ENCODE measurements around the gene KPTN.

The KPTN gene

GRCh38 chr19:47483800-47484690 lies at the start of gene KPTN:
Gene KPTN (minus strand): TSS chr19:47484219. CDS start chr19:47484160, 59 bp downstream.
- peak; percentile 78 for DNase-seq (ENCODE audit: low spot score)

GRCh38 chr19:47531640-47532387 lies 47.8 kb upstream of the KPTN start:
- DNase-seq (ENCODE audit: low spot score), result no peak

DNA sequence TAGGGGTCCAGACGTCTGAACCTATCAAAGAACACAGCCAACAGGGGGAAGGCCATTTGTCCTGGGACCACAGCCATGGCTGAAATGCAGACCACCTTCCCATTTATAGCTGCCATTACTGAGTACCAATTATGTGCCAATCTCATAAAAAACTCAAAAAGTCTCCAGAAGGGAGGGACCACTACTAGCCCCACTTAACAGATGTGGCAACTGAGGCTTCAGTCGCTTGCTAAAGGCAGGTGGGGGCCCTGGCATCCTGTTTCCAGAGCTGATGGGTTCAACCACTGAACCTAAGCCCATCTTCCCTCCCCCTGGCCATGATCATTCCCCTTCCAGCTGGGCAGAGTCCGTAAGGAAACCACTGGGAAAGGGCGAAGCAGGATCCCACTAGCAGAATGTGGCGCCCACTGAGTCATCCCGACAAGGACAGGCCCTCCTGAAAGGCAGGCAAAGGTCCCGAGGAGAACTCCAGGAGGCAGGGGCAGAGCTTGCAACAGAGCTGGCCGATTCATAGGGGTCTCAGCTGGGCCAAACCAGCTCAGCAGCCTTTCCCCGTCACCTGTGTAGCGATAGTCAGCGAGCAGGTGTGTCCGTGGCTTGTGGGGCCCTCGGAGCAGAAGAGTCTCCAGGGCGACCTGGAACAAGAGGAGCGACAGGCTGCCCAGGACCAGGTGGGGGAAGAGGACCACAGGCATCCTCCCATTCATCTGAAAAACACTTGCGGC lies 45.2 kb upstream of the KPTN start:
- no peak for DNase-seq (ENCODE audit: low spot score)

GRCh38 chr19:47526798-47527197 lies 42.8 kb upstream of the KPTN start:
- no peak for DNase-seq (ENCODE audit: low spot score)

DNA sequence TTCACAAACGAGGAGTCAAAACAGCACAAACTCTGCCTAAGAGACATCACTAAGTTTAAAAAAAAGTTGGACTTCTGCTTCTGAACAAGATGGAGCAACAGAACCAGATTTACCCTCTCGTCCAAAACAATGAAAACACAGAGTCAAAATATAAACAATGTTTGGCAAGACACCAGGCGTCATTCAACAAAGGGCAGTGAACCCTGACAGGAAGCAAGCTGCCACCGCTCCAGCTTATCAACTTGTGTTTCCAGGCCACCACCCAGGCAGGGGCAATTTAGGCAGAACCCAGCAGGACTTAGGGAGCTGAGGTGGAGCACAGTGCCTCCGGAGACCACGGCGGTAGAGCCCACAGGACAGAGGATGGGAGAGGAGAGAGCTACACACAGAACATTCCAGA lies 39.5 kb upstream of the KPTN start:
- no peak for DNase-seq (ENCODE audit: low spot score)

DNA sequence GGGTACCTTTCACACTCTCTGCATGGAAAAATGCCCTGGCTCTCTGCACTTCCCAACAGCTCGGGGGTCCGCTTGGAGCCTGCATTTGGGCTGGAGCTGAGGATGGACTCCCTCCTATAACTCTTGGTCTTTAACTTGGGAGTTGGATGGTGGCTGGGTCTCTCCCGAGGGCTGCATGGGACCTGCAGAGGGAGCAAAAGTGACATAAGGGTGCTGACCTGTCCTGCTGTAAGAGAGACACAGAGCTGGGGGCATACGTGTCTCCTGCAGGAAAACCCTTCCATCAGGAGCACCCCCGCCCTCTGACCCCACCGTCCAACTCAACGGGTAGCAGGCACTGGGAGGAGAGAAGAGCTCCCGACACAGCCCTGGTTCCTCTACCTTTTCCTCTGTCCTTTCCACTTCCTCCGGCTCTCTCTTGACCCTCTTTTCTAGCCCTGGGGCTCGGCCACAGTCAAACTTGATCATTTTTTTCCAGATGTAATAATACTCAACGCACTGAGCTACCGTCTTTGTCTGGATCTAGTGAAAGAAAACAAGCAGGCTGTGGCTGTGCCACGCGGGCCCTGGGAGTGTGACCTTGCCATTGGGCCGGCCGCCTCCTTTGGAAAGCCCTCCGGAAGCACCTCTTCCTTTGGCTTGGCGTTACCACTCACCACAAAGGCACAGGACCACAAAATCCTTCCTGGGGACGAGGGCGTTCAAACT lies 37.6 kb upstream of the KPTN start:
- DNase-seq (ENCODE audit: low spot score), result no peak

DNA sequence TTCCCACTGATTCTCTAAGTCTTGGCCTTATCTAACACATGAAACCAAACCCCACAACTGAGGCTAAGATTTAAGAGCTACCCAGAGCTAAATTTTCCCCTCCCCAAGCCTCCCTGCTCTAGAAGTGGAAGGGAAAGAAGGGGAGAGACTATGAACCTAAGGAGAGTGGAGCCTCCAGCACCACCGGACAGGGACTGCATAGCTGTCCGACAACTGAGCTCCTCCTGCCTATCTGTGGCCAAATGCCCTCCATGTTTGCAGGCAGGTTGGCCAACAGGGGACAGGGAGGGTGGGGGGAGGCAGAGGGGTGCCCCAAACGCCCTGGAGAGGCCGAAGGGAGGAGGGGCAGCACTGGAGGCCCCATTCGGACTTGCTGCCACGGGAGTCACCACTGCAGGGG lies 36.8 kb upstream of the KPTN start:
- no peak for DNase-seq (ENCODE audit: low spot score)

GRCh38 chr19:47520343-47520806 lies 36.4 kb upstream of the KPTN start:
- DNase-seq (ENCODE audit: low spot score), result no peak

DNA sequence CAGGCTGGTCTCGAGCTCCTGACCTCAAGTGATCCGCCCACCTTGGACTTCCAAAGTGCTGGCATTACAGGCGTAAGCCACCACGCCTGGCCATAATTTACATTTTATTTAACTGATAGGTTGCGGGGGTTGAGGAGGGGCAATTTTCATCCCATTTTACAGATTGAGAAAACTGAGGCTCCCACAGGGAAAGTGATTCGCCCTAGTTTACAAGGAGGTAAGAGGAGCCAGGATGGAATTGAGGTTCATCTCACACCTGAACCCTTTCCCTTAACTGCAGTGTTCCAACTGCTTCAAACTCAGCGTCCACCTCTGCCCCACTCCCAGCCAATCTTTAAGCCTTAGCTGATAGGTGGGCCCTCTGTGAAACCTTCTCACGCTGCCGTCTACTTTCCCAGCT lies 34.8 kb upstream of the KPTN start:
- no peak for DNase-seq (ENCODE audit: low spot score)

DNA sequence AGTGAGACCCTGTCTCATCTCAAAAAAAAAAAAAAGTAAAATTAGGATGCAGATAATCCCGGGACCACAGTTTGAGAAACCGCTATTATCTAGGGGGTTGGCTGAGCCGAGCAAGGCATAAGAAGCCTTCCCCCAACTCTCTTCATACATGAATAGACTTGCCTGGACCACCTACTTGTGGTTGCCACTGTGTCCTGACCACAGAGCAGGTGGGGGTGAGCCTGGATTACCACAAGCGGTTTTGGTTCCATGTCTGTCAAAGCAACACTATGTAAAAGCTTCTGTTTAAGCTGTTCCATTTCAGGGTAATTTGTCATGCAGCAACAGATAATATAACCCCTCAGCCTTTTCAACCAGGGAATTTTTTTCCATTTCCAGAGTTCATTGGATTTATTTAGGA lies 34.1 kb upstream of the KPTN start:
- no peak for DNase-seq (ENCODE audit: low spot score)

DNA sequence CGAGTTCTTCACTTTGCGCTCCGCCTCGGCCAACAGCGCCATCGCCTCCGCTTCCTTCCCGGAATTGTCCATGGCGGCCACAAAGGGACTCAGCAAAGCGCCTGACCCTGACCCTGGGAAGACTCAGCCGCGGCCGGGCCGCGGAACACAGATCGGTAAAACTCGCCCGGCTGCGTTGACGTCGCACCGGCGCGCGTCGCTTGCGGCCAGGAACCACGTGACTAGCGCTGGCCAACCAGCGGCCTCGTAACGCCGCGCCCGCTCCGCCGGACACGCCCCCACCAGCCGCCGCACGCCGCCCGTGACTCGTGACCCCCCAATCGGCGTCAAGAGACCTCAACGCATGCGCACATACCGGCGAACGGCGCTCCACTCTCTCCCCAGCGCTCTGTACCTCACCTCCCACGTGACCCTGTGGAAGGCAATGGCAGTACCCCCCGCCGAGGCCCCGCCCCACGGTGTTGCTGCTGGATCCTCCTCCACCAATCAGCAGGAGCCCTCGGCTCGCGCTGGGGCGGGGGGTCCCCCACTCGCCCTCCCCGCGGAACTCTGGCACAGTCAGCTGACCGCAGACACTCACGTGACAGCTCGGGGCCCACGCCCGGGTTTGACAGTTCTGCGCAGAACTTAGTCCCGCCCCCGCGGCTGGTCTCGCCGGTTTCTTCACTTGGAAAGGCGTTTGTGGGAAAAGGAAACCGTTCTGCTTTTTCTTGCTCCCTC lies 31.0 kb upstream of the KPTN start, which contains the start of gene NAPA:
Gene NAPA, minus strand, starts transcription at position 195 of the 720 bp plus-strand sequence. Its CDS starts 123 bp downstream, at position 72.
- peak; percentile 100 for DNase-seq (ENCODE audit: low spot score)

DNA sequence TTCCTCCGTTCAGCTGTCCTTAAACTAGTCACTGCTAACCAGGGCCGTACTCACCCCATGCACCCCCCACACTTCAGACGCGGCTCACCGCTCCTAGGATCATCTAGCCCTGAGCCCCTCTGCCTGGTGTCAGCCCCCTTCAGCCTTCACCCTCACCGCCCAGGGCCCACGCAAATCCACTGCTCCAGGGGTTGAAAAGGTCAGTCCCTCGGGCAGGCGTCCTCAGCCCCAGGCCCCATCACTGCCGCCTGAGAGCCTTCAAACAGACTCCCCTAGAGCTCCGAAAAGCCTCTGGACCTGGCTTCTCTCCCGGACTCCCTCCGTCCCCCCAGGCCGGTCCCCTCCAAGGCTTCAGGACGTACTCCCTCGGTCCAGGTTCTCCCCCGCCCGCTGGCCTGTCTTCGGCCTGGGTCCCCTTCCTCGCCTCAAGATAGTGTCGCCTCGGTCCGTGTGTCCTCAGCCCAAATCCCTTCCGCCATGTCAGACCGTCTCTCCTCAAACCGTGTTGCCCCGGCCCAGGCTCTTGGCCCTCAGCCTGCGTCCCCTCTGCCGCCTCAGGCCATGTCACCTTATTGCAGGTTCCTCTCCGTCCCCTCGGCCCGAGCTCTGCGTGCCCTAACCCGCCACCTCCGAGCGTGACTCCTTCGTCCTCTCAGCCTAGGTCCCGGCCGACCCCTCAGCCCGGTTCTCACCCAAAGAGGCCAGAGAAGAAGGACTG lies 30.3 kb upstream of the KPTN start:
- no peak for DNase-seq (ENCODE audit: low spot score)

DNA sequence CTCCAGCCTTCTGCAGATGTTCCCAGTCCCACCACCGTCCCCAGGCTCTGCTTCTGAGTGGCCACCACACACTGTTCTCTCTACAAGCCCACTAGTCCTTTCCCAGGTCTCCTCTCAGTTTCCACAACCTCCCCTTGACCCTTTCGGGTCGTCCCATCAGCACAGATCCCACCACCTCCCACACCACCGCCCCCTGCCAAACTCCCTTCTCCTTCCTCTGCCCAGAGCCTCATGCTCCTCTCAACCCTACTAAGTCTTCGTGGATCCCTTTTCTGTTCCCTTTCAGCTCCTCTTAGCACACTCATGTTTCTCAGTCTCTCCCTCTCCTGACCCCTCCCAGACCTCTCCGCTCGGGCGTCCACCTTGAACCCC lies 28.9 kb upstream of the KPTN start:
- no peak for DNase-seq (ENCODE audit: low spot score)

- DNase-seq (ENCODE audit: low spot score), result no peak
Observed at GRCh38 chr19:47512183-47512947, 28.3 kb upstream of the KPTN start.

- DNase-seq (ENCODE audit: low spot score), result no peak
Observed at GRCh38 chr19:47511681-47512080, 27.7 kb upstream of the KPTN start.

GRCh38 chr19:47511128-47511517 lies 27.1 kb upstream of the KPTN start:
- no peak for DNase-seq (ENCODE audit: low spot score)

DNA sequence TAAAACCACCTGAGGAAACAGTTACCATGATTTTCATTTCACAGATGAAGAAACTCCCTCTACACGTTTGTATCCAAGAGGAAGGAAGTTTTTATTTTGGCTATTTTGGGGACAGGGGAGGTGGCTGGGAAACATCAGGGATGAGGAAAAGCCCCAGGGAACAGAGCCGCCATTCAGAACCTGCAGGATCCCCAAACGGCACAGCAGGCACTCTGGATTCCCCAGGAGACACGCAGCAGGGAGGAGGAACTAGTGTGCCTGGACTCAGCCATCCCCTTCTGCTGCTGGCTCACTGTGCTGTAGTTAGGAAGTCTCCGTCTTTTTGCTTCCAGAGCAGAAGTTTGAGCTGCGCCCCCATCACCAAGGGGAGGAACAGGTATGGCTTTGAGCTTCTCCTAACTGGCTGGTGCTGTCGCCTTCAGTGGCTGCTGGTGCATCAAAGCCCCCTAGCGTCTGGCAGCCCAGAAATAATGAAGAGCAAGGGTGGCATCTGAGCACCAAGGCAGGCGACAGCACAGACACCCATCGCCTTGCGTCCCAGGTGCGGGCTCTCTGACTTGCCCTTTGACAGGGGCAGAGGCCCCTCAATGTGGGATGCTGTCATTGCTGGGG lies 26.6 kb upstream of the KPTN start:
- DNase-seq (ENCODE audit: low spot score), result no peak

GRCh38 chr19:47509973-47510372 lies 26.0 kb upstream of the KPTN start:
- DNase-seq (ENCODE audit: low spot score), result peak; percentile 34

- DNase-seq (ENCODE audit: low spot score), result no peak
Observed at GRCh38 chr19:47509170-47509847, 25.3 kb upstream of the KPTN start.

Measured in pons (tissue), 1 donor.